PC-9 (cell line): Measurements from ENCODE around the gene BCAR3. TPM values are rescaled to one million over a fixed set of nuclear protein-coding genes. Genes with fewer than 3 reads are reported as not detected.

Experiments used
- BruUV-seq: library from RNA; stranded (reverse); fragments of 400-500 nt; replicated peaks from 2 replicates; lab custom pipeline; 2021; lab: Mats Ljungman, UMichigan
- CTCF ChIA-PET: fragments of 300-600 bp; sonication (Branson Sonifier 250); formaldehyde crosslinking; loops from one replicate; lab custom pipeline; 2022; ENCODE audit warnings: antibody characterized with exemption; lab: Charles Lee
- POLR2A ChIA-PET: fragments of 300-600 bp; sonication (Branson Sonifier 250); formaldehyde crosslinking; loops from one replicate; lab custom pipeline; 2022; ENCODE audit warnings: antibody characterized with exemption; ENCODE audit not compliant: unreplicated experiment; lab: Charles Lee
- DNase-seq, 2 experiments: peaks; one replicate each; pipeline versions ENCODE4 v3.0.0 to v3.0.0-alpha.2; 2015 to 2022; ENCODE audit warnings: mixed read lengths in 1 of 2
- H2AFZ ChIP-seq: fragments of 200-600 bp; sonication (generic); 2 replicates; pipeline ENCODE4 v1.8.1; 2017; ENCODE audit warnings: antibody characterized with exemption
- H3F3A ChIP-seq: fragments of 200-600 bp; sonication (generic); 2 replicates; pipeline ENCODE4 v1.8.1; 2017; ENCODE audit warnings: antibody characterized with exemption, mild to moderate bottlenecking, low read depth; ENCODE audit not compliant: insufficient read depth
- H3K27ac ChIP-seq: fragments of 200-600 bp; sonication (generic); 2 replicates; pipeline ENCODE4 v1.6.1; 2016; ENCODE audit warnings: mixed run types
- H3K27me3 ChIP-seq: fragments of 200-600 bp; sonication (generic); 2 replicates; pipeline ENCODE4 v1.6.1; 2016; ENCODE audit warnings: low read depth, mixed run types; ENCODE audit not compliant: insufficient read depth
- H3K36me3 ChIP-seq: fragments of 200-600 bp; sonication (generic); 2 replicates; pipeline ENCODE4 v1.6.1; 2016; ENCODE audit warnings: low read depth, mixed run types
- H3K4me1 ChIP-seq: fragments of 200-600 bp; sonication (generic); replicated peaks from 2 replicates; pipeline ENCODE4 v1.6.1; 2016; ENCODE audit warnings: mixed run types; ENCODE audit not compliant: insufficient read depth
- H3K4me2 ChIP-seq: fragments of 200-600 bp; sonication (generic); 2 replicates; pipeline ENCODE4 v1.6.1; 2017; ENCODE audit warnings: mixed run types
- H3K4me3 ChIP-seq: fragments of 200-600 bp; sonication (generic); 2 replicates; pipeline ENCODE4 v1.6.1; 2016; ENCODE audit warnings: mixed run types
- H3K79me2 ChIP-seq: fragments of 200-600 bp; sonication (generic); 2 replicates; pipeline ENCODE4 v1.6.1; 2017; ENCODE audit warnings: low read depth, mixed run types
- H3K9me2 ChIP-seq: fragments of 200-600 bp; sonication (generic); 2 replicates; pipeline ENCODE4 v1.8.1; 2017; ENCODE audit warnings: mild to moderate bottlenecking; ENCODE audit not compliant: insufficient read depth
- H3K9me3 ChIP-seq: fragments of 200-600 bp; sonication (generic); 2 replicates; pipeline ENCODE4 v1.8.1; 2016; ENCODE audit warnings: low read depth; ENCODE audit not compliant: insufficient read depth
- H4K20me1 ChIP-seq: fragments of 200-600 bp; sonication (generic); 2 replicates; pipeline ENCODE4 v1.8.1; 2017; ENCODE audit not compliant: insufficient read depth
- EZH2 ChIP-seq: fragments of 200-600 bp; sonication (generic); IDR thresholded peaks from 2 replicates; pipeline ENCODE4 v1.8.0; 2017; ENCODE audit warnings: antibody characterized with exemption, low read depth
- intact Hi-C: fragments of 100-400 bp; cut with micrococcal nuclease; formaldehyde crosslinking; loops from one replicate; pipeline ENCODE4 v1.10.0; 2022; ENCODE audit not compliant: unreplicated experiment
- total RNA-seq: library from RNA; stranded (reverse); gene quantifications from 2 replicates; pipeline ENCODE4 v1.2.3, GENCODE V29; 2021
- TF ChIP-seq, protein P1 (sequence below): fragments of 200-600 bp; sonication (generic); conservative IDR thresholded peaks from 2 replicates; pipeline ENCODE4 v1.6.1; 2017; ENCODE audit warnings: mixed run types, antibody characterized with exemption, mild to moderate bottlenecking, moderate library complexity

Gene BCAR3
- total RNA-seq, 1 experiment from 2014 or later, result 70.0 TPM

DNA sequence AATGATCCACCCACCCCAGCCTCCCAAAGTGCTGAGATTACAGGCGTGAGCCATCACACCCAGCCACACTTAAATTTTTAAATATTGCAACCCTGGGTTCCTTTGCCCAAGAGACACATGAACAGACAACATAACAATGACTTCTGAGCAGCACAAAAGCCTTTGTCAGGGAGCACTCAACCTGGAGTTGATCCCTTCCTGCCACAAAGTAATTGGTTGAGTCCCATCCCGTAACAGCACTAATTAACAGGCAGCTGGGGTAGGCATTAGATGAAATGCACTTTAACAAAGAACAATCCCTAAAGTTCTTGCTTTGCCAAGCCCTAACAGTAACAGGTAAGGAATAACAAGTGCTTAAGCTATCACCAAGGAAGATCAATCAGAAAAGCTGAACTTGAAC, 5.9 kb upstream of the BCAR3 start:
- TF ChIP-seq, protein P1, sequence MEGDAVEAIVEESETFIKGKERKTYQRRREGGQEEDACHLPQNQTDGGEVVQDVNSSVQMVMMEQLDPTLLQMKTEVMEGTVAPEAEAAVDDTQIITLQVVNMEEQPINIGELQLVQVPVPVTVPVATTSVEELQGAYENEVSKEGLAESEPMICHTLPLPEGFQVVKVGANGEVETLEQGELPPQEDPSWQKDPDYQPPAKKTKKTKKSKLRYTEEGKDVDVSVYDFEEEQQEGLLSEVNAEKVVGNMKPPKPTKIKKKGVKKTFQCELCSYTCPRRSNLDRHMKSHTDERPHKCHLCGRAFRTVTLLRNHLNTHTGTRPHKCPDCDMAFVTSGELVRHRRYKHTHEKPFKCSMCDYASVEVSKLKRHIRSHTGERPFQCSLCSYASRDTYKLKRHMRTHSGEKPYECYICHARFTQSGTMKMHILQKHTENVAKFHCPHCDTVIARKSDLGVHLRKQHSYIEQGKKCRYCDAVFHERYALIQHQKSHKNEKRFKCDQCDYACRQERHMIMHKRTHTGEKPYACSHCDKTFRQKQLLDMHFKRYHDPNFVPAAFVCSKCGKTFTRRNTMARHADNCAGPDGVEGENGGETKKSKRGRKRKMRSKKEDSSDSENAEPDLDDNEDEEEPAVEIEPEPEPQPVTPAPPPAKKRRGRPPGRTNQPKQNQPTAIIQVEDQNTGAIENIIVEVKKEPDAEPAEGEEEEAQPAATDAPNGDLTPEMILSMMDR, result no peak
- Histone ChIP-seq H3K27me3 (no peaks in the 10 kb centered on the region), H3K36me3 (no peaks in the 10 kb centered on the region), H3F3A (peaks cover 53% of the 10 kb centered on the region), H3K4me2 (0 out of 2 replicates have a peak overlapping the region, but pooled peaks have one; percentile 5), H3K9me2 (no peaks in the 10 kb centered on the region), H3K27ac (peak overlapping the region; percentile 53), H2AFZ (no peak overlapping the region), H3K9me3 (no peaks in the 10 kb centered on the region), H3K4me1 (peaks cover 78% of the 10 kb centered on the region), H4K20me1 (no peaks in the 10 kb centered on the region), H3K79me2 (peaks cover 71% of the 10 kb centered on the region), H3K4me3 (no peak overlapping the region)
- intact Hi-C loops, result no loop called here
- no TSS peak for BruUV-seq
- POLR2A ChIA-PET, result interaction anchor here (0.9 kb wide), 1 partner anchor 11 kb away, joined by 5 read pairs; no protein-coding TSS in a partner anchor
- DNase-seq, result no peak
- CTCF ChIA-PET, result no interaction called here

DNA sequence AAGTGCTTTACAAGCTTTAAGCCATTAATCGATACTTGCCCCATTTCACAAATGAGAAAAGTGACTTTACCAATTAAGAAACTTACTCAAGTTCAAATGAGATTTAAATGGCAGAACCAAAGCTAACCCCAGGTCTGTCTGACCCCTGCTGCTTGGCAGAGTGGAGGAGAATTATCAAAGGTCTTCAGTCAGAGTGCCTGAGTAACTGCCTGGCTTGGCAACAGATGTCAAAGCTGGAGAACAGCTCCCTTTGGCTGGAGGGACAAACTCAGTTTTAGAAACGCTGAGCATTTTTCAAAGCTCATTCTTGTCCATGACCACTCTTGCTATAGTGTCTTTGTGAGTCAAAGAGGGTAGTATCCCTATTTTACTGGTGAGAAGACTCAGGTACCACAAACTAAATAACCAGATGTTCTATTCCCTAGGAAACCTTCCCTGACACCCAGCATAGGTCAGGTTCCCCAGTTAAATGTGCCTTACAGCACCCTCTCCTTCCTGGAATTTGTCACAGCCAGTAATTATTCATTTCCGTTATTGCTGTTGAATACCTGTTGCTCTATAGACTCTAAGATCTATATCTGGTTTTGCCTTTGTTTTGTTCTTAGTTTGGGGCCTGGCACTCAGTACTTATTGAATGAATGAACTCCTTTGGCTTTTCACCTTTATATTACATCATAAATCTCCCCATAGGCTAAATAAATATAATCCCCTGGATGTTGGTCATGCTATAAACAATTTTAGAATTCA, 5.0 kb upstream of the BCAR3 start:
- CTCF ChIA-PET, result no interaction called here
- Histone ChIP-seq H4K20me1 (no peaks in the 10 kb centered on the region), H3K36me3 (no peaks in the 10 kb centered on the region), H3F3A (peaks cover 52% of the 10 kb centered on the region), H2AFZ (no peak overlapping the region), H3K27ac (peak overlapping the region; percentile 53), H3K27me3 (no peaks in the 10 kb centered on the region), H3K9me3 (no peaks in the 10 kb centered on the region), H3K4me3 (no peak overlapping the region), H3K4me2 (peak overlapping the region; percentile 20), H3K79me2 (peaks cover 71% of the 10 kb centered on the region), H3K9me2 (no peaks in the 10 kb centered on the region), H3K4me1 (peaks cover 75% of the 10 kb centered on the region)
- peak in 1 of 2 experiments; percentile 86 for DNase-seq
- TF ChIP-seq, protein P1, result no peak
- TF ChIP-seq EZH2, result no peak
- no TSS peak for BruUV-seq
- POLR2A ChIA-PET, result no interaction called here
- intact Hi-C loops, result no loop called here

- Histone ChIP-seq H3K4me2 (peak overlapping the region; percentile 20), H3K36me3 (no peaks in the 10 kb centered on the region), H3K79me2 (peaks cover 71% of the 10 kb centered on the region), H3K4me3 (no peak overlapping the region), H3K9me3 (no peaks in the 10 kb centered on the region), H3K27ac (peak overlapping the region; percentile 53), H3K4me1 (peaks cover 67% of the 10 kb centered on the region), H2AFZ (no peak overlapping the region), H3K27me3 (no peaks in the 10 kb centered on the region), H4K20me1 (no peaks in the 10 kb centered on the region), H3F3A (peaks cover 44% of the 10 kb centered on the region), H3K9me2 (no peaks in the 10 kb centered on the region)
- intact Hi-C loops, result no loop called here
- DNase-seq, result no peak
- no peak for TF ChIP-seq EZH2
- TF ChIP-seq, protein P1, result no peak
- BruUV-seq, result no TSS peak
- CTCF ChIA-PET, result no interaction called here
- POLR2A ChIA-PET, result no interaction called here
Measured at GRCh38 chr1:93685918-93686317, 4.3 kb upstream of the BCAR3 start.
